GM23338 (cell line): ENCODE measurements around the gene AXIN1. TPM values are rescaled to one million over a fixed set of nuclear protein-coding genes. Genes with fewer than 3 reads are reported as not detected.
A peak's percentile ranks its signal among the peaks of the same experiment; 100 is the strongest.

Experiments
- ATAC-seq: fragments of 200-7000 bp; cut with Tn5 transposase; 3 replicates; pipeline ENCODE4 v1.9.1; 2020
- DNase-seq: peaks from one replicate; pipeline ENCODE4 v3.0.0-alpha.2; 2015; ENCODE audit warnings: low spot score
- H2AFZ ChIP-seq: fragments of 200-600 bp; sonication (generic); 2 replicates; pipeline ENCODE4 v1.8.0; 2016; ENCODE audit warnings: antibody characterized with exemption, mild to moderate bottlenecking, moderate library complexity
- H3F3A ChIP-seq: fragments of 200-600 bp; sonication (generic); replicated peaks from 2 replicates; pipeline ENCODE4 v1.8.0; 2017; ENCODE audit warnings: antibody characterized with exemption, mixed run types, low read depth
- H3K27ac ChIP-seq: fragments of 200-600 bp; sonication (generic); 2 replicates; pipeline ENCODE4 v1.6.1; 2016; ENCODE audit warnings: low read depth
- H3K27me3 ChIP-seq: fragments of 200-600 bp; sonication (generic); 2 replicates; pipeline ENCODE4 v1.8.0; 2016; ENCODE audit warnings: mild to moderate bottlenecking, mixed run types, moderate library complexity; ENCODE audit not compliant: insufficient read depth
- H3K36me3 ChIP-seq: fragments of 200-600 bp; sonication (generic); 2 replicates; pipeline ENCODE4 v1.8.0; 2016; ENCODE audit warnings: mild to moderate bottlenecking; ENCODE audit not compliant: insufficient read depth
- H3K4me1 ChIP-seq: fragments of 200-600 bp; sonication (generic); 2 replicates; pipeline ENCODE4 v1.8.0; 2016; ENCODE audit warnings: mild to moderate bottlenecking, moderate library complexity; ENCODE audit not compliant: insufficient read depth
- H3K4me2 ChIP-seq: fragments of 200-600 bp; sonication (generic); 2 replicates; pipeline ENCODE4 v1.7.1; 2017; ENCODE audit warnings: mixed run types
- H3K4me3 ChIP-seq: fragments of 200-600 bp; sonication (generic); 2 replicates; pipeline ENCODE4 v1.6.1; 2016; ENCODE audit warnings: mixed run types
- H3K79me2 ChIP-seq: fragments of 200-600 bp; sonication (generic); replicated peaks from 2 replicates; pipeline ENCODE4 v1.8.0; 2017; ENCODE audit warnings: mild to moderate bottlenecking; ENCODE audit not compliant: insufficient read depth
- H3K9me2 ChIP-seq: fragments of 200-600 bp; sonication (generic); 2 replicates; pipeline ENCODE4 v1.8.0; 2017; ENCODE audit not compliant: insufficient read depth
- H4K20me1 ChIP-seq: fragments of 200-600 bp; sonication (generic); replicated peaks from 2 replicates; pipeline ENCODE4 v1.8.0; 2017; ENCODE audit warnings: mild to moderate bottlenecking; ENCODE audit not compliant: insufficient read depth
- H3K27ac Mint-ChIP-seq: 2 replicates; pipeline ENCODE4 v1.8.0; 2020; ENCODE audit warnings: inconsistent platforms, mild to moderate bottlenecking, moderate library complexity, mixed read lengths
- H3K27me3 Mint-ChIP-seq: 3 replicates; pipeline ENCODE4 v1.8.0; 2022; ENCODE audit warnings: low read depth, mild to moderate bottlenecking, moderate library complexity, mixed read lengths, inconsistent platforms; ENCODE audit not compliant: insufficient read depth, poor library complexity
- H3K36me3 Mint-ChIP-seq: 3 replicates; pipeline ENCODE4 v1.8.0; 2021; ENCODE audit warnings: low read depth, mild to moderate bottlenecking, inconsistent platforms, moderate library complexity, mixed read lengths
- H3K4me1 Mint-ChIP-seq: 3 replicates; pipeline ENCODE4 v1.8.0; 2020; ENCODE audit warnings: mild to moderate bottlenecking, inconsistent platforms, mixed read lengths
- H3K4me3 Mint-ChIP-seq: 3 replicates; pipeline ENCODE4 v1.8.0; 2021; ENCODE audit warnings: moderate library complexity, mild to moderate bottlenecking, inconsistent platforms, mixed read lengths
- H3K9me3 Mint-ChIP-seq: 3 replicates; pipeline ENCODE4 v1.8.0; 2020; ENCODE audit warnings: moderate library complexity, mild to moderate bottlenecking, inconsistent platforms, mixed read lengths
- CREB1 ChIP-seq: fragments of 250-450 bp; sonication (Bioruptor Pico); IDR thresholded peaks from 2 replicates; pipeline ENCODE4 v1.5.0; 2020; ENCODE audit warnings: low read depth, mild to moderate bottlenecking, moderate library complexity
- CTCF ChIP-seq, 2 experiments: fragments of 200-600 bp in 1 of 2; sonication (generic) in 1 of 2; conservative IDR thresholded peaks; 2 replicates each; pipeline versions ENCODE4 v1.5.1 to v1.6.1; 2016 to 2017; ENCODE audit warnings: antibody characterized with exemption in 2 of 2, low read depth in 2 of 2, mild to moderate bottlenecking in 2 of 2, moderate library complexity in 1 of 2
- EZH2phosphoT487 ChIP-seq: fragments of 200-600 bp; sonication (generic); IDR thresholded peaks from one replicate; pipeline ENCODE4 v1.8.1; 2018; ENCODE audit warnings: antibody characterized with exemption; ENCODE audit not compliant: unreplicated experiment
- JUNB ChIP-seq: IDR thresholded peaks from one replicate; pipeline ENCODE4 v1.6.1; 2016; ENCODE audit warnings: antibody characterized with exemption; ENCODE audit not compliant: unreplicated experiment
- NANOG ChIP-seq: IDR thresholded peaks from 2 replicates; pipeline ENCODE4 v1.6.1; 2016; ENCODE audit warnings: antibody characterized with exemption, borderline replicate concordance
- STAT1 ChIP-seq: IDR thresholded peaks from one replicate; pipeline ENCODE4 v1.6.1; 2016; ENCODE audit warnings: antibody characterized with exemption; ENCODE audit not compliant: unreplicated experiment
- ZNF331 ChIP-seq: fragments of 250-450 bp; sonication (Bioruptor Pico); IDR thresholded peaks from 2 replicates; pipeline ENCODE4 v1.5.0; 2020; ENCODE audit warnings: low read depth, mild to moderate bottlenecking, moderate library complexity
- polyA plus RNA-seq: library from polyadenylated mRNA; unstranded; fragments of >200 nt; fragmentation: Nextera tagmentation; extraction: Ambion mirVana; gene quantifications from 2 replicates; pipeline ENCODE4 v1.2.1, GENCODE V29; 2016
- total RNA-seq: library from RNA; depleted of rRNA; stranded (reverse); fragments of >200 nt; shearing (Covaris generic); gene quantifications from 2 replicates; pipeline ENCODE4 v1.2.3, GENCODE V29; 2014
- TF ChIP-seq, protein P1 (sequence below): IDR thresholded peaks from 2 replicates; pipeline ENCODE4 v1.6.1; 2016; ENCODE audit warnings: antibody characterized with exemption

Gene AXIN1
- total and polyA plus RNA-seq, 2 experiments from 2014 or later: 14.3 to 54.5 TPM

DNA sequence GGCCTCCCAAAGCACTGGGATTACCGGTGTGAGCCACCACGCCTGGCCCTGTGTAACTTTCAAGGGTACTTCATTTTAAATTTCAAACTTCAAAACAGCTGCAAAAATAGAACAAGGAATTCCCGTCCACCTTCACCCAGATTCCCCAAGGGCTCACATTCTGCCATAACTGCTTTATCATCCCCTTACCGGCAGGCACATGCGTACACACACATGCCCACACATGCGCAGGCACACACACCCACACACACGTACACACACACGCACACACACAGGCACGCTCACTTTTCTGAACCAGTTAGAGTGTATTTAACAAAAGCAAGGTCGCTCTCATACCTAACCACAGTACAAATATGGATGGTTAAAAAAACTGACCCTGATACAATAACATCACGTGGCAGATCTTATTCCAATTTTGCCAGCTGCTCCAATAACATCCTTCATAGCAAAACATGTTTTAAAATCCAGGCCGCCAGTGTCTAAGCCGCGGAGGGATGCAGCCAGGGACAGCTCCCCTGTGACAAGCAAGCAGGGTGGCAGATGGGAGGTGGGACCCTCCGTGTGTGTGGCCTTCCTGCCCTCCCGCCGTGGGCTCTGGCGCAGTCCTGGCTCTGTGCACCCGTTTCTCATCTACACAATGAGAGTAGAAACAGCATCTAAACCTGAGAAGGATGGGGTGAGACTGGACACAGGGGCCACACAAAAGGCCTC is 46.5 kb downstream of the AXIN1 start (continued):
- TF ChIP-seq, protein P1, sequence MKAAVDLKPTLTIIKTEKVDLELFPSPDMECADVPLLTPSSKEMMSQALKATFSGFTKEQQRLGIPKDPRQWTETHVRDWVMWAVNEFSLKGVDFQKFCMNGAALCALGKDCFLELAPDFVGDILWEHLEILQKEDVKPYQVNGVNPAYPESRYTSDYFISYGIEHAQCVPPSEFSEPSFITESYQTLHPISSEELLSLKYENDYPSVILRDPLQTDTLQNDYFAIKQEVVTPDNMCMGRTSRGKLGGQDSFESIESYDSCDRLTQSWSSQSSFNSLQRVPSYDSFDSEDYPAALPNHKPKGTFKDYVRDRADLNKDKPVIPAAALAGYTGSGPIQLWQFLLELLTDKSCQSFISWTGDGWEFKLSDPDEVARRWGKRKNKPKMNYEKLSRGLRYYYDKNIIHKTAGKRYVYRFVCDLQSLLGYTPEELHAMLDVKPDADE: no peak
- TF ChIP-seq CTCF (conservative IDR thresholded peaks at IDR 0.05; ENCODE audit: low read depth in 2 of 2) (no peak), ZNF331 (CRISPR knock-in tag) (no peak), CREB1 (CRISPR knock-in tag) (no peak), EZH2phosphoT487 (no peak), NANOG (no peak), STAT1 (no peak)

- H3K9me3 Mint-ChIP-seq: no peaks in the 10 kb centered on the region
- Histone ChIP-seq H3K4me2 (no peak overlapping the region), H4K20me1 (peaks cover 12% of the 10 kb centered on the region), H3K36me3 (0 out of 2 replicates have a peak, but pooled peaks cover 3% of the 10 kb centered on the region), H3K27me3 (no peaks in the 10 kb centered on the region), H3F3A (no peaks in the 10 kb centered on the region; the same call in 1 of the 2 replicates), H2AFZ (no peak overlapping the region), H3K79me2 (peaks cover 2% of the 10 kb centered on the region; the same call in 1 of the 2 replicates), H3K4me3 (no peak overlapping the region), H3K27ac (no peak overlapping the region), H3K9me2 (no peaks in the 10 kb centered on the region), H3K4me1 (no peaks in the 10 kb centered on the region)
- H3K4me1 Mint-ChIP-seq: no peaks in the 10 kb centered on the region
- peak overlapping the region; percentile 75; the same call in 1 of the 2 replicates for H3K27ac Mint-ChIP-seq
- peaks cover 8% of the 10 kb centered on the region; the same call in 1 of the 3 replicates for H3K36me3 Mint-ChIP-seq
- H3K27me3 Mint-ChIP-seq: peaks cover 10% of the 10 kb centered on the region
- no peak overlapping the region for H3K4me3 Mint-ChIP-seq
- TF ChIP-seq CTCF (conservative IDR thresholded peaks at IDR 0.05; ENCODE audit: low read depth in 2 of 2) (peak; percentile 11 to 32; a peak in 1 of 4 replicates), JUNB (no peak)
- peak; percentile 67 for ATAC-seq
- DNase-seq: no peak
Measured at GRCh38 chr16:303760-304505, 48.6 kb downstream of the AXIN1 start.
